ENCODE measurements around the gene TM7SF3.

The TM7SF3 gene

DNA sequence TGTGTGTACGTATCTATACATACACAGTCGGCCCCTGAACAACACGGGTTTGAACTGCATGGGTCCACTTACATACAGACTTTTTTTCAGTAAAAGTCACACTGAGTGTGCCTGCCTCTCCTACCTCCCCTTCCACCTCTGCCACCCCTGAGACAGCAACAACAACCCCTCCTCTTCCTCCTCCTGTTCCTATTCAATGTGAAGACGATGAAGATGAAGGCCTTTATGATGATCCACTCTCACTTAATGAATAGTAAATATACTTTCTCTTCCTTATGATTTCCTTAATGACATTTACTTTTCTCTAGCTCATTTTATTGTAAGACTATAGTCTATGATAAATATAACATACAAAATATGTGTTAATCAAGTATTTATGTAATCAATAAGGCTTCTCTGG, 25.5 kb downstream of the TM7SF3 start:
- TF ChIP-seq, protein P1, sequence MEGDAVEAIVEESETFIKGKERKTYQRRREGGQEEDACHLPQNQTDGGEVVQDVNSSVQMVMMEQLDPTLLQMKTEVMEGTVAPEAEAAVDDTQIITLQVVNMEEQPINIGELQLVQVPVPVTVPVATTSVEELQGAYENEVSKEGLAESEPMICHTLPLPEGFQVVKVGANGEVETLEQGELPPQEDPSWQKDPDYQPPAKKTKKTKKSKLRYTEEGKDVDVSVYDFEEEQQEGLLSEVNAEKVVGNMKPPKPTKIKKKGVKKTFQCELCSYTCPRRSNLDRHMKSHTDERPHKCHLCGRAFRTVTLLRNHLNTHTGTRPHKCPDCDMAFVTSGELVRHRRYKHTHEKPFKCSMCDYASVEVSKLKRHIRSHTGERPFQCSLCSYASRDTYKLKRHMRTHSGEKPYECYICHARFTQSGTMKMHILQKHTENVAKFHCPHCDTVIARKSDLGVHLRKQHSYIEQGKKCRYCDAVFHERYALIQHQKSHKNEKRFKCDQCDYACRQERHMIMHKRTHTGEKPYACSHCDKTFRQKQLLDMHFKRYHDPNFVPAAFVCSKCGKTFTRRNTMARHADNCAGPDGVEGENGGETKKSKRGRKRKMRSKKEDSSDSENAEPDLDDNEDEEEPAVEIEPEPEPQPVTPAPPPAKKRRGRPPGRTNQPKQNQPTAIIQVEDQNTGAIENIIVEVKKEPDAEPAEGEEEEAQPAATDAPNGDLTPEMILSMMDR (IDR thresholded peaks at IDR 0.05; ENCODE audit: control extremely low read depth, extremely low read depth, low read depth, missing control alignments), result no peak
- ChIA-PET CTCF (interaction anchor here (1.1 to 1.5 kb wide), 2 partner anchors 9 to 18 kb away, joined by 3 read pairs; no protein-coding TSS in a partner anchor), POLR2A (no interaction called here)
- no peak for DNase-seq (ENCODE audit: extremely low spot score)

DNA sequence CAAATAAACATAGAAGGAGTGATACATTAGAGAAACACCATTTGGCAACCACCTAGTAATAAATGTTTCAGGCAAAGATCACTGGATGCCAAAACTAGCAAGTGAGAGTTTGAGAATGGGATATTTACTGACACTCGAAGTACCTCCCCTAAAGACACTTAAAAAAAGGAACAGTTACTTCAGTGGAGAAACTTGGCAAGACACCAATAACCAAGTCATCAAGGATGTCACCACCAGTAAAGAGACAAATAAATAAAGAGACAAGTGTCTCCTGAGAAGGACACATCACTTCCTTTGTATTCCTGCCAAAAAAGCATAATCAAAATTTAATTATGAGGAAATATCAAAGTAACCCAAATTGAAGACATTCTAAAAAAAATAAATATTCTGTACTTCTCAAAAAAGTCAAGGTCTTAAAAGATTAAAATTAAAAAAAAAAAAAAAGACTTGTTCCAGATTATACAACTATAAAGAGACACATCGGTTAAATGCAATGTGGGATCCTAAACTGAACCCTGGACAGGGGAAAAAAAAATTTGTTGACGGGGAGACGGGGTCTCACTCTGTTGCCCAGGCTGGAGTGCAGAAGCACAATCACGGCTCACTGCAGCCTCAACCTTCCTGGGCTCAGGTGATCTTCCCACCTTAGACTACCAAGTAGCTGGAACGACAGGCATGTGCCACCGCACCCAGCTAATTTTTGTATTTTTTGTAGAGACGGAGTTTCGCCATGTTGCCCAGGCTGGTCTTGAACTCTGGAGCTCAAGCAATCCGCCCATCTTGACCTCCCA, 26.4 kb downstream of the TM7SF3 start:
- ChIA-PET POLR2A (no interaction called here), CTCF (interaction anchor here (1.1 to 1.5 kb wide), 2 partner anchors 10 to 19 kb away, joined by 3 read pairs; no protein-coding TSS in a partner anchor)
- TF ChIP-seq, protein P1 (IDR thresholded peaks at IDR 0.05; ENCODE audit: control extremely low read depth, extremely low read depth, low read depth, missing control alignments), result no peak
- peak; percentile 18 for DNase-seq (ENCODE audit: extremely low spot score)

DNA sequence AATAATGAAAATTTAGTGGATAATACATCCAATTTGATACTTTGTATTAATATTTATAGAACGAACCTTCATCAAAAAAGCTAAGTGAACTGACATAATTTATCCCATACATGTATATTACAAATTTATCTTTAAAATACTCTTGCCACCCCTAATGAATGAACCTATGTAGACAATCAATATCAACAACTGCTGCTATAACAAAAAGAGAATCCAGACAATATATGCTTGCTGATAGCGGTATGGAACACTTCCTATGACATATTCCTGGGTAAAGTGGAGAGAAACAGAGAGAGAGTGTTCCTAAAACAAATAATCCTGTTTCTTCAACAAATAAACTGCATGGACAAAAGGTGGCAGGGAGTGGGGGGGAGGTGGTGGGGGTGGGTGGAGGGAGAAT, 31.3 kb downstream of the TM7SF3 start:
- TF ChIP-seq, protein P1 (IDR thresholded peaks at IDR 0.05; ENCODE audit: control extremely low read depth, extremely low read depth, low read depth, missing control alignments), result no peak
- ChIA-PET POLR2A (no interaction called here), CTCF (interaction anchor here (2.5 kb wide), 1 partner anchor 14 kb away, joined by 8 read pairs; no protein-coding TSS in a partner anchor)
- DNase-seq (ENCODE audit: extremely low spot score), result no peak

DNA sequence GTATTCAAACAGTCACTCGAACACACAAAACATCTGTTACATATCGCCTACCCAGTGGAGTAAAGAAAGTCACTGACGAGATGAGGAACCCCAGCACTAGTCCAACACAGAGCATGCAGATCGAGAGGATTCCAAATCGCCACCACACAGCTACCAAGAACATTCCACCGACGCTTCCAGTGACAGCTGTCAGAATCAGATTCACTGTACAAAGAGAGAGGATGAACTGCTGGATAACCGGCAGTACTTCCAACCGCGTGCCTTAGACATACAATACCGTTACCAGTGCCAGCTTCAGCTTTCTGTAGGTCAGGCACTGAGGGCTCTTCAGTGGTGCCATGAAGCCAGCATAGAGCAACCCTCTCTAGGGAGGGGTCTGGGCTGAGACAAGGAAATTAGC, 34.5 kb downstream of the TM7SF3 start:
- CTCF ChIA-PET, result interaction anchor here (2.6 kb wide), 1 partner anchor 94 kb away, joined by 6 read pairs; no protein-coding TSS in a partner anchor
- POLR2A ChIA-PET, result no interaction called here
- TF ChIP-seq, protein P1 (IDR thresholded peaks at IDR 0.05; ENCODE audit: control extremely low read depth, extremely low read depth, low read depth, missing control alignments), result no peak
- no peak for DNase-seq (ENCODE audit: extremely low spot score)

DNA sequence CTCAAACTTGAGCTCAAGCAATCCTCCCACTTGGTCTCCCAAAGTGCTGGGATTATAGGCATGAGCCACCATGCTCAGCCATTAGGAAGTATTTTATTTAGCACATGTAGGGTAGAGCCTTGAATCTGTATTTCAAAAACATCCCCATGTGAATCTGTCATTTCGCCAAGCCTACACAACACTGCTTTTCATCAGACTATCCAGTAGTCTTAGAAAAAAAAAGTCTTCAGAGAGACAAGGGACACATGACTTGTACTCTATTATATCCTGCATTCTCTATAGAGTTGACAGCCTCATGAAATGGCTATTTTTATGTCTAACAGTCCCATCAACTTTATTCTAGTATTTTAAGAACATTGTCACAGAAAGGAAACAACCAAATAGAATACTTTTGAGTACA, 35.4 kb downstream of the TM7SF3 start:
- TF ChIP-seq, protein P1 (IDR thresholded peaks at IDR 0.05; ENCODE audit: control extremely low read depth, extremely low read depth, low read depth, missing control alignments), result no peak
- no peak for DNase-seq (ENCODE audit: extremely low spot score)
- ChIA-PET CTCF (interaction anchor here (1.0 to 2.0 kb wide), 3 partner anchors 43 to 406 kb away, joined by 3 to 7 read pairs (median 3); no protein-coding TSS in a partner anchor), POLR2A (no interaction called here)

DNA sequence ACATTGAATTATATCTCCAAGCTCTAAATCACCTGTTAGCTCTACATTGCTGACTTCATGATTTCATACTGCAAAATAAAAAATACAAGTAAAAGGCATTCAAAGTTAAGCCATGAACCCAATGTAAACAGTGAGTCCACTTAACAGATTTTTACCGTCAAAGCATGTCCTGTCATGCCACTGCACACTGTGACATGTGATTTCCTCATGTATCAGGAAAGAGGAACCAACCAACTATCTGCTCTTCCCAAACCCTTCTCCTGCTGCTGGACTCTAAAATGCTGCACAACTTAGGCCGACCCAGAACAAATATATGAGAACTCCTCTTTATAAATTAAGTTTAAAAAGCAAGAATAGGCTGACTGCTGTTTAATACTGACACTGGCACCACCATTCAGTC, 37.5 kb downstream of the TM7SF3 start:
- TF ChIP-seq, protein P1 (IDR thresholded peaks at IDR 0.05; ENCODE audit: control extremely low read depth, extremely low read depth, low read depth, missing control alignments), result no peak
- ChIA-PET CTCF (interaction anchor here (1.0 to 2.0 kb wide), 4 partner anchors 19 to 92 kb away, joined by 3 to 7 read pairs (median 4); no protein-coding TSS in a partner anchor), POLR2A (no interaction called here)
- DNase-seq (ENCODE audit: extremely low spot score), result no peak

Measured in GM10248 (cell line).